HG02798 (cell line): ENCODE results near the gene LINGO4.

ENCODE experiments used
- ATAC-seq: cut with Tn5 transposase; IDR thresholded peaks from one replicate; pipeline ENCODE4 v1.9.1; 2021; ENCODE audit warnings: mild to moderate bottlenecking; ENCODE audit not compliant: unreplicated experiment, poor library complexity

Gene LINGO4

GRCh38 chr1:151815716-151816327 lies 10.6 kb upstream of the LINGO4 start:
- ATAC-seq, result no peak

GRCh38 chr1:151814971-151815545 lies 9.8 kb upstream of the LINGO4 start:
- ATAC-seq, result no peak

GRCh38 chr1:151814426-151814825 lies 9.2 kb upstream of the LINGO4 start:
- ATAC-seq, result no peak

GRCh38 chr1:151813271-151813977 lies 8.2 kb upstream of the LINGO4 start:
- no peak for ATAC-seq

GRCh38 chr1:151811181-151811580 lies 6.0 kb upstream of the LINGO4 start:
- no peak for ATAC-seq

- no peak for ATAC-seq
Measured at GRCh38 chr1:151809985-151810556, 4.9 kb upstream of the LINGO4 start.

DNA sequence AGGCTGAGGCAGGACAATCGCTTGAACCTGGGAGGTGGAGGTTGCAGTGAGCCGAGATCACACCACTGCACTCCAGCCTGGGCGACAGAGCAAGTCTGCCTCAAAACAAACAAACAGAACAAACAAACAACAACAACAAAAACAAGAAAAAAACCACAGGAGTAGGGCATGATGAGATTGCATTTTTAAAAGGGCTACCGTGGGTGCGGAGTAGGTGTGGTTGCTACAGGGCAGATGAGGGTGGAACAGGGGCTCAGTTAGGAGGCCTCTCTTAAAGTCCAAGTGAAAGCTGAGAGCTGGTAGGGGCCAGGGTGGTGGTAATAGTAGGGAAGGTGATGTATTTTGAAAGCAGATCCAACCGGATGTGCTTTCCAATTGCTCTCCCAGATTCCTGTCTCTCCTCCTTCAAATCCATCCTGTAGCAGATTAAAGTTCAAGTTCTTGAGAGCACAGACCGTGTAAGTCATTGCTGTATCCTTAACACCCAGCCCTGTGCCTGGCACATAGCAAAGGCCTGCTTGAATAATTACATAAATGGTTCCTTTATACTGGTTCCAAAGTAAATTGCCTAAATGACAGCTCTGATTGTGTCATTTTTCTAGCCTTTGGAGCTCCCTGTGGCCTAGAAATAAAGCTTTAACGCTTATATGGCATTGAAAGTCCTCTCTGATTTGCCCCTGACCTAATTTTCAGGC lies 4.2 kb upstream of the LINGO4 start:
- ATAC-seq, result no peak

DNA sequence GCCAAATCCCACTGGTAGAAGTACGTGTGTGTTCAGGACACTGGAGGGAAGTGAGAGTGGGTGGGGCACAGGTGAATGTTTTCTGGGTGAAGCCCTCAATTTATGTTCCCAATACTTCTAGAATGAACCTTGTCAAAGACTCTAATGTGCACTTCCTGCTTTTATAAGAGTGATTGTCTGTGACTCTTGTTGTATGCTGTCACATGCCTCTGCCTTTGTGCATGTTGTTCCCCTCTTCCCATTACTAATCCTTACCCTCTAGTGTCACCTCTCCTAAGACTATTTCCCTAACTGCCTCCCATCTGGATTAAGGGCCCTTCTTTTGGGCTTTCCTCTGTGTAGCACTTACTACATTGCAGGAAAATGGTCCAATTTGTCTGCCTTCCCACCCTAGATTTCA lies 2.5 kb upstream of the LINGO4 start:
- no peak for ATAC-seq

- no peak for ATAC-seq
Measured at GRCh38 chr1:151807131-151807530, 1.9 kb upstream of the LINGO4 start.

DNA sequence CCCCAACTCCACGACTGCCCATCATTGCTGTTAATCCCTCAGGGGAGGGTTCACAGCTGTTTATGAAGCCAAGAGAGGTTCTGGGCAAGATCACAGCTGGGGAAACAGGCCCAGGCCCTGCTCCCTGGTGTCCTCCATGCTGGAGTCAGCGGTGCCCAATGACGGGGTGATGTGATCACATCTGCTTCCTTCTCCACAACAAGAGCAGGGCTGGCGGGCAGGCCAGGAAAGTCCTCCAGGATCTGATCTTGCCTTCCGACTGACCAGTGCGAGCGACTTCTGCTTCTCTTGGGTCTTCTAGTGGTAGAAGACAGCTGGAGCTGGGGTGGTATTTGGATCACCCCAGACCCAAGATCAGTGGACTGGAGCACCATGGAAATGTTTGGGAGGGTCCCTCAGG lies 951 bp upstream of the LINGO4 start:
- ATAC-seq, result no peak

- no peak for ATAC-seq
Measured at GRCh38 chr1:151803915-151804314, 1.3 kb downstream of the LINGO4 start.

DNA sequence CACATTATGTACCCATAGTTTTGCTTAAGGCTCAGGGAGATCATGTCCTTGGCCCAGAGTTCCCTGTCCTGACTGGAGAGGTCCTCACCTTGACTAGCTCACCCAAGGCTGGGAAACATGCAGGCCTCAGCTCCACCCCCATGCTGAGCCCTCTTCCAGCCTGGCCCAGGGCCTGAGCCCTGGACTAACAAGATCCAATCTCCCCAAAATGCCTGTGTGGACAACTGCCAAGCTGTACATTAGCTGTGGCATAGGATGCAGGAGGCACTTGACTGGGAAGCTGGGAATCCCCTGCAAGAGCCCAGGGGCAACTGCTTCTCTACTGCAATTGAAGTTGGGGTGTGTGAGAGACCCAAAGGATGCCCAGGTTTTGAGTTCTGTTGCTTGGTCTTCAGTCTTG lies 2.1 kb downstream of the LINGO4 start:
- no peak for ATAC-seq

DNA sequence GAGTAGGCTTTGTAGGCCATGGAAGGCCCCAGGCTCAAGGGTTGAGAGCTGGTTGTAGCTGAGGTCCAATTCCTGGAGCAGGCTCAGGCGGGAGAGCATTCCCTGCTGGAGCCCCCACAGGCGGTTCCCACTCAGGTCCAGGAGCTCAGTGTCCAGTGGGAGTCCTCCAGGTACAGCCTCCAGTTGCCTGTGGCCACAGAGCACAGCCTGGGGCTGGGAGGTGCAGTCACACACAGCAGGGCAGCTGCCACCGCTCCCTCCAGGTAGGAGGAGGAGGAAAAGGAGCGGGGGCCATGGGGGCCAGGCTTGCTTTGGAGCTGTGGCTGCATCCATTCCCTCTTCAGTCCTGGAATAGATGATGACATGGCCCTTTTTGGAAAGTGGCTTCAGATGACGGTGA lies 2.8 kb downstream of the LINGO4 start:
- ATAC-seq, result no peak

DNA sequence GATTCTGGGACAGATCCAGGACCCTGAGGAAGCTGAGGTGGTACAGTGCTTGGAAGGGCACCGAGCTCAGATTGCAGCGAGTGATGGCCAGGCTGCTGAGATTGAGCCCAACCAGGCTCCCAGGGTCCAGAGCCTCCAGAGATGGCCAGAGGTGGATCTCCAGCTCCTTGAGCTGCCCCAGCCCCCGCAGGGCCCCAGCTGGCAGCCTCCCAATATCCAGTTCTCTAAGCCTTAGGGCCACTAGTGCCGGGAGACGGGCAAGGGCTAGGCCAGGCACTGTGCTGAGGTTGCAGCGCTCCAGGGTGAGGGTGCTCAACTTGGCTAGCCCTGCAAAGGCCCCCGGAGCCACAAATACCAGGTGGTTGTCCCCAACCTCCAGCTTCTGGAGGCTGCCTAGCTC lies 3.4 kb downstream of the LINGO4 start:
- ATAC-seq, result no peak

DNA sequence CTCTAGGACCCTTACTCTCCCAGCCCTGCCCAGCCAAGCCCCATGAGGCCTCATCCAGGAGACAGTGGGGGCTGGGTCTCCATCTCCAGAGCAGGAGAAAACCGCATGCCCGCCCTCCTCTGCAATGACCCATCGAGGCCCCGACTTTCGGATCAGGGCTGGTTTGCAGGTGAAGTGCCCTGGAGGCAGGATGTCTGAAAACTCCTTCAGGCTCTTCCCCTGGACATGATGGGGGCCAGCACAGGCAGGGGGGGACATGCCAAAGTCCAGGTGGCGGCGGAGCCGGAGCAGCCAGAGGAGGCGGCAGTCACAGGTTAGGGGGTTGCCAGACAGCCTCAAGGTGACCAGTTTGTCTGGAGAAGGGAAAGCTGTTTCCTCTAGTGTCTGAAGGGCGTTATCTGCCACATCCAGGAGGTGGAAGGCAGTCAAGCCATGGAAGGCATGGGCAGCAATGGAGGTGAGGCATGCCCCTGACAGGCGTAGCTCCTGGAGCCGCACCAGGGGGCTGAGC lies 3.9 kb downstream of the LINGO4 start:
- no peak for ATAC-seq

DNA sequence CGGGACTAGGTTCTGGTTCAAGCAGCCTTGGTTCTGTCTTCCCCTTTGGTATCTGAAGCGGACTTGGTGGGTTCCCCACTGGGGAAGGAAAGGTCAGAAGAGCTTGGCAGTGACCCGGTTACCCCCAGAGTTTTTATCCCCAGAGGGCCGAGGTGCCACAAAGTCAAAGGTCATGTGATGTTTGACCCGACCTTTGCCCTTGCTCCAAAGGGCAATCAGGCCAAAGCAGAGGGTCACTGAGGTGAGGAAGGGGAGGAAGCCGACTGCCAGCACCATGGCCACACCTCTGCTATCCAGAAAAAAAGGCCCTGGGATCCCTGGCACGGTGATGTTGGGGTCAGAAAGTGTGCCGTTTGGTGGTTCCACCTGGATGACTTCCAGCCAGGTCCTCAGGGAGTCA lies 4.4 kb downstream of the LINGO4 start:
- ATAC-seq, result no peak

DNA sequence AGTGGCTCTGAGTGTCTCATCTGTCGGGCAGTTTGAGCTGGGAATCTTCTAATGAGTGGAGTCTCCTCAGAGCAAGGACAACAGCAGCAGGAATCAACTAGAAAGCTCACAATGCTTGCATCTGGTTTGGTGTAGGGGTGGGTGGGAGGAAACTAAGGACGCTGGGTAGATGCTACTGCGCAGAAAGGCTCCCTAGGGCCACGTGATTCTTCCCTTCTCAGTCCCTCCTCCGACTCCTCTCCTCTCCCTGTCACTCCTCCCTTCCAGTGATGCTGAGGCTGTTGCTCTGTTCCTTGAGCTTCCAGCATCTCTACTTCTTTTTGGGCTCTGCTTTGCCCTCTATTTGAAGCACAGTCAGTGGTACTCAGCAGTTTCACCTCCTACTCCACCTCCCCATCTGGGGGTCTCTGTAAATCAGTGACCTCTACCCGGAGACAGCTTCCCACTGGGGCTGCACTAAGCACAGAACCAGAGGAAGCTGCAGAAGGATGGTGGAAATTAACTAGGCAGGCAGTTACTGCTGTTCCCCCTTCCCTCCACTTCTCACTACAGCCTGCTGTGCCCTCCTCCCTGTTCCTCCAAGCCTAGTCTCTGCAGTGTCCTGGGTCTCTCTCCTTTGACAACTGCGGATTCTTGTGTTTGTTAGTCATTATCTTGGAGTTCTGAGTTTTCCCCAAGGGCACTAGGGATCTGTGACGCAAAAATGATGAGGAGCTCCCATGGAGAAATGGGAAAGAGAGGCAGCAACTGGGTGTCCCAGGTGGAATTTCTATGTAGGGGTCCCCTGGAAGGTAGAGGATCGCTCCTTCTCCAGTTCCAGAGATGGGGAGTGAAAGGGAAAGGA lies 5.8 kb downstream of the LINGO4 start:
- ATAC-seq, result no peak

- no peak for ATAC-seq
Measured at GRCh38 chr1:151798571-151798970, 6.6 kb downstream of the LINGO4 start.

DNA sequence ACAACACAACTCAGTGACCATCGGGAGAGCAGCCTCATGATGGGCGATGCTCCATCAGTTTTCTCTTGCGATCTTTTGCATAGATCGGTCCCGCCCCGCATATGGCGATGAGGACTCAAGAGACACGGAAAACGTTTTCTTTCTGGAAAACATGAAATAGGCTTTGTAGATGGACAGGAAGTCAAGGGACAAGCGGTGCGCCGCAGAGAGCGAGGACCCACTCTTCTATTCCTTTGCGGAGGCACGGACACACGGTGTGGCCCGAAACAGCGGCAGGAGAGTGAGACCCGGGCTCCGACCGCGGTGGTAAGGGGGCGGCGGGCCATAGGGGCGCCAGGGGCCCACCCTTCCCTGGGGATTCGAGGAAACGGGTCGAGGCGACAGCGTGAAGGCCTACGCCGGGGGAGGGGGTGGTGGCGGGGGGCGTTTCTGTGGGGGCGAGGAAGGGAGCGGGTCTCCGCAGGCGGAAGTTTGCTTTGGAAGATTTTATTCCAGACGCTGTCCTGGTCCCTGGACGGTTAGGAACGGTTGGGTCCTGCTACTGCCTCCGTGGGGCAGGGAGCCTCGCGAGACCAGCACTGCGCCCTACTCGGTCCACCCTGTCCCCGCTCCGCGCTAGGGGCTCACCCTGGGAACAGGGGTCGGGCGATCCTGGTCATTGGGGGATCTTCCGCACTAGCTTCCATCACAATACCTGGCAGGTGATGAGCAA lies 14.1 kb downstream of the LINGO4 start:
- no peak for ATAC-seq
